ENCODE results near the gene CD22.

DNA sequence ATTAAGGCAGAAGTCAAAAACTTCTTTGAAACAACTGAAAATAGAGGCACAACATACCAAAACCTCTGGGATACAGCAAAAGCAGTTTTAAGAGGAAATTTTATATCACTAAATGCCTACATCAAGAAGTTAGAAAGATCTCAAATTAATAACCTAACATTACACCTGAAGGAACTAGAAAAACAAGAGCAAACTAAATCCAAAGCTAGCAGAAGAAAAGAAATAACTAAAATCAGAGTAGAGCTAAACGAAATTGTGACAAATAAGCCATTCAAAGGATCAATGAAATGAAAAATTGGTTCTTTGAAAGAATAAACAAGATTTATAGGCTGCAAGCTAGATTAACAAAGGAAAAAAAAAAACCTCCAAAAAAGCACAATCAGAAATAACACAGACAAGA lies 39.4 kb downstream of the CD22 start:
- TF ChIP-seq, protein P1, sequence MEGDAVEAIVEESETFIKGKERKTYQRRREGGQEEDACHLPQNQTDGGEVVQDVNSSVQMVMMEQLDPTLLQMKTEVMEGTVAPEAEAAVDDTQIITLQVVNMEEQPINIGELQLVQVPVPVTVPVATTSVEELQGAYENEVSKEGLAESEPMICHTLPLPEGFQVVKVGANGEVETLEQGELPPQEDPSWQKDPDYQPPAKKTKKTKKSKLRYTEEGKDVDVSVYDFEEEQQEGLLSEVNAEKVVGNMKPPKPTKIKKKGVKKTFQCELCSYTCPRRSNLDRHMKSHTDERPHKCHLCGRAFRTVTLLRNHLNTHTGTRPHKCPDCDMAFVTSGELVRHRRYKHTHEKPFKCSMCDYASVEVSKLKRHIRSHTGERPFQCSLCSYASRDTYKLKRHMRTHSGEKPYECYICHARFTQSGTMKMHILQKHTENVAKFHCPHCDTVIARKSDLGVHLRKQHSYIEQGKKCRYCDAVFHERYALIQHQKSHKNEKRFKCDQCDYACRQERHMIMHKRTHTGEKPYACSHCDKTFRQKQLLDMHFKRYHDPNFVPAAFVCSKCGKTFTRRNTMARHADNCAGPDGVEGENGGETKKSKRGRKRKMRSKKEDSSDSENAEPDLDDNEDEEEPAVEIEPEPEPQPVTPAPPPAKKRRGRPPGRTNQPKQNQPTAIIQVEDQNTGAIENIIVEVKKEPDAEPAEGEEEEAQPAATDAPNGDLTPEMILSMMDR (IDR thresholded peaks at IDR 0.05; ENCODE audit: poor library complexity, severe bottlenecking), result no peak
- TF ChIP-seq EZH2 (IDR thresholded peaks at IDR 0.05; ENCODE audit: borderline replicate concordance, insufficient read depth, low read length, poor library complexity, severe bottlenecking) (no peak), POLR2AphosphoS5 (IDR thresholded peaks at IDR 0.05) (no peak), SMC3 (conservative IDR thresholded peaks at IDR 0.05; ENCODE audit: poor library complexity) (no peak), TAF1 (IDR thresholded peaks at IDR 0.05; ENCODE audit: low read depth) (no peak), EP300 (conservative IDR thresholded peaks at IDR 0.05; ENCODE audit: poor library complexity, severe bottlenecking) (no peak)
- TF ChIP-seq, protein P2, sequence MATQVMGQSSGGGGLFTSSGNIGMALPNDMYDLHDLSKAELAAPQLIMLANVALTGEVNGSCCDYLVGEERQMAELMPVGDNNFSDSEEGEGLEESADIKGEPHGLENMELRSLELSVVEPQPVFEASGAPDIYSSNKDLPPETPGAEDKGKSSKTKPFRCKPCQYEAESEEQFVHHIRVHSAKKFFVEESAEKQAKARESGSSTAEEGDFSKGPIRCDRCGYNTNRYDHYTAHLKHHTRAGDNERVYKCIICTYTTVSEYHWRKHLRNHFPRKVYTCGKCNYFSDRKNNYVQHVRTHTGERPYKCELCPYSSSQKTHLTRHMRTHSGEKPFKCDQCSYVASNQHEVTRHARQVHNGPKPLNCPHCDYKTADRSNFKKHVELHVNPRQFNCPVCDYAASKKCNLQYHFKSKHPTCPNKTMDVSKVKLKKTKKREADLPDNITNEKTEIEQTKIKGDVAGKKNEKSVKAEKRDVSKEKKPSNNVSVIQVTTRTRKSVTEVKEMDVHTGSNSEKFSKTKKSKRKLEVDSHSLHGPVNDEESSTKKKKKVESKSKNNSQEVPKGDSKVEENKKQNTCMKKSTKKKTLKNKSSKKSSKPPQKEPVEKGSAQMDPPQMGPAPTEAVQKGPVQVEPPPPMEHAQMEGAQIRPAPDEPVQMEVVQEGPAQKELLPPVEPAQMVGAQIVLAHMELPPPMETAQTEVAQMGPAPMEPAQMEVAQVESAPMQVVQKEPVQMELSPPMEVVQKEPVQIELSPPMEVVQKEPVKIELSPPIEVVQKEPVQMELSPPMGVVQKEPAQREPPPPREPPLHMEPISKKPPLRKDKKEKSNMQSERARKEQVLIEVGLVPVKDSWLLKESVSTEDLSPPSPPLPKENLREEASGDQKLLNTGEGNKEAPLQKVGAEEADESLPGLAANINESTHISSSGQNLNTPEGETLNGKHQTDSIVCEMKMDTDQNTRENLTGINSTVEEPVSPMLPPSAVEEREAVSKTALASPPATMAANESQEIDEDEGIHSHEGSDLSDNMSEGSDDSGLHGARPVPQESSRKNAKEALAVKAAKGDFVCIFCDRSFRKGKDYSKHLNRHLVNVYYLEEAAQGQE (IDR thresholded peaks at IDR 0.05; ENCODE audit: borderline replicate concordance), result no peak

All from neural cell (in vitro differentiated cells).